Stimulated activated CD8-positive, alpha-beta memory T cell treated with anti-CD3 and anti-CD28 coated beads, Interleukin-12 subunit alpha, Interleukin-12 subunit beta, amount 100 ng/mL, for 24 hours (primary cell): Measurements from ENCODE around the gene MUC6.

Experiments used
- DNase-seq: peaks from one replicate; pipeline ENCODE4 v3.0.0-alpha.2; 2020; ENCODE audit errors: extremely low read depth

MUC6 gene

GRCh38 chr11:1072116-1072820, 35.8 kb upstream of the MUC6 start:
- no peak for DNase-seq

- DNase-seq: no peak
Measured at GRCh38 chr11:1071571-1072115, 35.1 kb upstream of the MUC6 start.

GRCh38 chr11:1070594-1071462, 34.3 kb upstream of the MUC6 start:
- no peak for DNase-seq

GRCh38 chr11:1069740-1070139, 33.2 kb upstream of the MUC6 start:
- no peak for DNase-seq

- no peak for DNase-seq
Measured at GRCh38 chr11:1067812-1068496, 31.4 kb upstream of the MUC6 start.

- DNase-seq: no peak
Measured at GRCh38 chr11:1064167-1064566, 27.6 kb upstream of the MUC6 start.

- DNase-seq: no peak
Measured at GRCh38 chr11:1062075-1062820, 25.7 kb upstream of the MUC6 start.

- DNase-seq: no peak
Measured at GRCh38 chr11:1060852-1061616, 24.5 kb upstream of the MUC6 start.

GRCh38 chr11:1060410-1060809, 23.9 kb upstream of the MUC6 start:
- no peak for DNase-seq

GRCh38 chr11:1059759-1060158, 23.2 kb upstream of the MUC6 start:
- DNase-seq: no peak

- no peak for DNase-seq
Measured at GRCh38 chr11:1057806-1058205, 21.3 kb upstream of the MUC6 start.

GRCh38 chr11:1055990-1056771, 19.7 kb upstream of the MUC6 start:
- DNase-seq: no peak

GRCh38 chr11:1055109-1055703, 18.7 kb upstream of the MUC6 start:
- no peak for DNase-seq

- no peak for DNase-seq
Measured at GRCh38 chr11:1054143-1055108, 17.9 kb upstream of the MUC6 start.

- no peak for DNase-seq
Measured at GRCh38 chr11:1053121-1053901, 16.8 kb upstream of the MUC6 start.

- no peak for DNase-seq
Measured at GRCh38 chr11:1052133-1053011, 15.9 kb upstream of the MUC6 start.
